GM21825 (cell line): ENCODE data around the gene SCRN2.

Experiments used
- ATAC-seq: cut with Tn5 transposase; IDR thresholded peaks from one replicate; pipeline ENCODE4 v1.9.1; 2021; ENCODE audit warnings: mild to moderate bottlenecking, moderate library complexity; ENCODE audit not compliant: unreplicated experiment

The SCRN2 gene

DNA sequence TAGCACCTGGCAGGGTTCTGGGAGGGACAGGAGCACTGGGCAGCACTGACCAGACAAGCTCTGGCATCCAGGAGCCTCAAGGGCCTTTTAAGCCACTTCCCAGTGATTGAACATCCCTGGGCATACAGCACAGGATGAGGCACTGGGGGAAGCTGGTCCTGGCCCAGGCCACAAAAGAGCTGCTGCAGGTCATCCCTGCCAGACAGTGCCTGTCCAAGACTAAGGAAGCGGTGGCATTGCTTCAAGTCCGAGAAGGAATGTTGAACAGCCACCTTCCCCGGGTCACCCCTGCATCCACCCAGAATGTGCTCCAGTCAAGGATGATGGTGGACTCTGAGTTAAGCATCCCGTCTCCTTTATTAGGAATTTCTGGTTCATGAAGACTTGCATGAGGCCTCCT lies 18.3 kb downstream of the SCRN2 start:
- ATAC-seq: no peak

DNA sequence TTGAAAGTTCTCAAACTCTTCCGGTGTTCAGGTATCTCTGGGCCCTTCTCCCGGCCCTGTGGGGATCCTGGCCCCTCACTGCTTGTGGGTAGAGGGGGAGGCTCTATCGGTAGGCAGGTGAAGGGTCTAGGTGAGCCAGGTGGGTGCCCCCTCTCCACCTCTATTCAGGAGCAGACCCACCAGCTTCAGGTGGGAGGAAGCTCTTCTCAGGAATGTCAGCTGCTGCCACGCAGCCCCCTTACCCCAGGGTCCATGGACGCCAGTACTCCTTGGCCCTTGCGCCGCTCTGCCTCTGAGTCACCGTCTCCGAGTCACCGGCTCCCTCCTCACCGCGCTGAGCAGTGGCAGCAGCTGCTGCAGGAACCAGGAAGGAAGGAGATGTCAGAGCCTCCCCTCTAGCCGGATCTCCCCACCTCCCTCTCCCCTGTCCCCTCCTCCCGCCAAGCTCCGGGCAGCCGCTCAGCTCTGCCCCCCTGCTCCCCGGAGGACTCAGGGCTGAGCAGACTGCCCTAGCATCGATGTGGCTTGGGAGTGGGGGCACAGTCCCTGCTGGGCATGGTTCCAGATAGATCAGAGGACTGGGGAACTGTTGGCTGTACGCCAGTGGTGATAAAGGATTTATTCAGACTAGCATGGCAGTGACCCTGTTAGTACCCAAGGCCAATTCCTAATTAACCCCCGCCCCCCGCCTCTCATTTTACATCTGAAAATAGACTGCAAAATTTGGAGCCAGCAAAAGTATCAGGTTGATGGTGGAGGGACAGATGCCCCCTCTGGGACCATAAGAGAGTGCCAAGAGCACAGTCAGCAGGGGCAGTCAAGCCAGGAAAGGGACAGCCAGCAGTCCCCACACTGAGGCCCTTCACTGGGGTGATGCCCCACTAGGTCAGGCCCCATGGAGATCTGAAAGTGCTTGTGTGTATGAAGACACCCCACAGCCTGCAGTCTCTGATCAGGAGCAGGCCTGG lies 19.4 kb downstream of the SCRN2 start, which contains the start of gene OSBPL7:
TSS of gene OSBPL7 (minus strand) at position 371 of the 968 bp plus-strand sequence. CDS start 1,516 bp downstream, outside the sequence.
- ATAC-seq: peak; percentile 75

DNA sequence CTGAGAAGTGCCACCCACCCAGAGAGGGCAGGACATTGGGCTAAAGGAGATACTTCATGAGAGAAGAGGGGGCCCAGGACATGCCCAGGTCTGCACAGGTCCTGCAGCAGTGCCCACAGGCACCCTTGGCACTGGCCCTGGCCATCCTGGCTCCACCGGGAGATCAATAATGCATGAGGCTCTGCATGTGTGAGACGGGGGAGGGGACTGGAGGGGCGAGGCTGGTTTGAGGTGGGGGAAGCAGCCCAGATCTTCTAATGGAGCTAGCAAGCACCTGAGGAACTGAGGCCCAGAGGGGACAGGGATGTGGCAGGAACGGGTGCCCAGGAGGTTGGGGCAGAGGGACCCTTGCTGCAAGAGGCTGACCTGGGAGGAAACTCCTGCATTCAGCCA lies 20.0 kb downstream of the SCRN2 start:
- no peak for ATAC-seq

DNA sequence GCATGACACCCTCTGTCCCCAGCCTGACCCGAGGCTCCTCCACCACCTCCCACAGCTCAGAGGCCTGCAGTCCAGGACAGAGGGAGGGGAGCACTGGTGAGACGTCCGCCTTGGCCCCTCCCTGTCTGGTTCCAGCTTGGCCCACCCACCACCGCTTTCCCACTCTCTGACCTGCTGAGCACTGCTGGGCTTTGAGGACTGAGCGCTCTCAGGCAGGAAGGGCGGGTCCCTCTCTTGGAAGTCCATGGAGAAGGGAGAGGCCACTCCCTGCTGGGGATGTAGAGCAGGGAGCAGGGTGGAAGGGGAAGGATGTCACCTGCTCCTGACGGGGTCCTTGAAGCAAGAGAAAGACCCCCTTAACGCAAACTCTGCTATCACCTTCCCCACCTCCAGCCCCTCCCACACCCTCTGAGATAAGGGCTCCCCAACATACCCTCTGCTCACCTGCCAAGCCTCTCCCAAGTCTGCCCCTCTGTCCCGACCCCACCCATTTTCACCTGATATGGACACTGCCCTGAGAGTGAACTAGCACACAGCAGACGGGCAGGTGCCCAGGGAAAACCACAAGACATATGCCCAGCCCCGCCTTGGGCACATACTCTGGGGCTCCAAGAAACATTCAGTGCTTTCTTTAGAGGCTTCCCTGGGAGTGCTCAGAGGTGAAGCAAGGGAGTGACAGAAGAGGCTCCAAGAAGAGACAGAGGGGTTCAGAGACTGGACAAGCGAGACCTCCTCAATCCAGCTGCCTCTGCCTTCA lies 20.9 kb downstream of the SCRN2 start:
- ATAC-seq: no peak

DNA sequence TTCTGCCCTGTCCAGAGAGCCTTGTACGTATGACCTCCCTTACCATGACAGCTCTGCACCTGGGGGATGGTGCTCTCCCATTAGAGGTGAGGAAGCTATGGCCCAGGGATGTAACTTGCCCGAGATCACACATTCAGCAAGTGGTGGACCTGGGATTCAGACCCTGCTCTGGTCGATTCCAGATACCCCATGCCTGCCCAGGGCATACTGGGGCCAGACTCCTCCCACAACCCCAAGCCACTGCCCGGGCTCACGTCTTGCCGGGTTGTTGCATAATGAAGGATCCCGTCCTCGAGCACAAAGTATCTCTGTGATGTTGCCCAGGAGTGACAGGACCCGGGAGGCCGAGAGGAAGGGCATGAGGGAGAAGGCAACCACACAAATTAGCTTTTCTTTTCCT lies 21.6 kb downstream of the SCRN2 start:
- ATAC-seq: no peak

DNA sequence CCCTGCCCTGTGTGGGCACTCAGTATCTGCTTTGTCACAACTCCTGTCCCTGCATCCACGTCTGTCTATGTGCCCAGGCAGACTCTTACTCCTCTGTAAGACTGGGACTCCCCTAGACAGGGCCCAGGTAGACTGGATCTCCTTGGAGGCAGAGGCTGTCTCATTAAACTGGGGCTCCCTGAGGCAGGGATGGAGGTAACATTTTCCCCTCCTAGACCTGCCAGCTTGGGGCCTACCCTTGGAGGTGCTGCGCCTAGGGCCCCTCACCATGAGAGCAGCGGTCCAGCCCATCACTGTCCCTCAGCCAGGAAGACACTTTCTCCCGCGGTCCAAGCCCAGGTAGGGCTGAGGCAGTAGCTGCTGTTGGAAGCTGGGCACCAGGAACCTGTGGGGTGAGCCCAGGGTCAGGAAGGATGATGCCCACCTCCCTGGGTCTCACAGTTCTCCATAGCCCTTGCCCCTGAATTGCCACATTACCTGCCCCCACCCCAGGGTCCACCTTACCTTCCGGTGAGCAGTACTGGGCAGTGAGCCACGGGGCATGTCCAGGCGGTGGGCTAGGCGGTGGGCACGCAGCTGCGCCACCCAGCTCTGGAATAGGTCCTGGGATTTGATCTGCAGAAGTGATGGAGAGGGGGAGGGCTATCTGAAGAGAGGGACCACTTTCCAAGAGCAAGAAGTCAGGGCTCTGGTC lies 22.9 kb downstream of the SCRN2 start:
- no peak for ATAC-seq

DNA sequence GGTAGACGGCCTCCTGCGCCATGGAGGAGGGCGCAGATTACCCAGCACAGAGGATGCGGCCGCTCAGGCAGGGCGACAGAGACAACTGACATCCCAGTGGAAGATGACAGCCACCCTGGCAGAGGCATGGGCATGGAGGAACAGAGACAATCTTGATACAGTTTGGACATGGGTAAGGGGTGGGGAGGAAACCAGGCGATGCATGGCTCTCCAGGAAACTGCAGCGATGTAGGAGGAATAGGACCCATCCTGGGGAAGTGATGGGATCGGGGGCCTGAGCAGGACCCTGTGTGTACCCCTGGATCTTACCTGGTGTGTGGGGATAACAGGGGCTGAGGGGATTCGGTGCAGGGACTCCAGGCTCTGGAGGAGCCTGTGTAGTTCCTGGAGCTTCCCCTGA lies 24.1 kb downstream of the SCRN2 start:
- no peak for ATAC-seq

DNA sequence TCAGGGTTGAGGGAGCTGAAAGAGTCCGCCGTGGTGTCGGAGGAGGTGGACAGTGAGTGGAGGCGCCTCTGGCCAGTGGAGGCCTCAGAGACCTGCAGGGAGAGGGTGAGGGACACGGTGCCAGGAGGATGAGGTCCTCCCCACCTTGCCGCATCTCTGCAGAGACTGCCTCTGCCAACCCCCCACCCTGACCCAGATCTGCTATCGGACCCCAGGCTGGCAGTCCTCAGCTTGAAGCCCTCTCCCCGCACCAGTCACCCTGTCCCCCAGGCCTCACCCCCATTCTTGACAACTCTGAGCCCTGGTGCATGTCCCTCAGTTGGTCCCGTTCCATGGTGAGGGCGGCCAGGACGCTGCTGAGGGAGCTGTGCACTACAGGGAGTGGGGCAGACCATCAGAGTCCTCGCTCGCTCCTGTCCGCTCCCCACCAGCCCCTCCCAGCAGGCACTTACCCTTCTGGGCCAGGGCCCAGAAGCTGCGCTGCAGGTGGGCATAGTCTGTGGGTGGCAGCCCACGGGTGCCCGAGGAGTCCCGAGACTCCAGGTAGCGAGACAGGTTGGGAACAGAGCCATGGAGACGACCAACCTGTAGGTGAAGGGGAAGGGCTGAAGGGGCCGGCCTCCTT lies 24.9 kb downstream of the SCRN2 start:
- no peak for ATAC-seq

DNA sequence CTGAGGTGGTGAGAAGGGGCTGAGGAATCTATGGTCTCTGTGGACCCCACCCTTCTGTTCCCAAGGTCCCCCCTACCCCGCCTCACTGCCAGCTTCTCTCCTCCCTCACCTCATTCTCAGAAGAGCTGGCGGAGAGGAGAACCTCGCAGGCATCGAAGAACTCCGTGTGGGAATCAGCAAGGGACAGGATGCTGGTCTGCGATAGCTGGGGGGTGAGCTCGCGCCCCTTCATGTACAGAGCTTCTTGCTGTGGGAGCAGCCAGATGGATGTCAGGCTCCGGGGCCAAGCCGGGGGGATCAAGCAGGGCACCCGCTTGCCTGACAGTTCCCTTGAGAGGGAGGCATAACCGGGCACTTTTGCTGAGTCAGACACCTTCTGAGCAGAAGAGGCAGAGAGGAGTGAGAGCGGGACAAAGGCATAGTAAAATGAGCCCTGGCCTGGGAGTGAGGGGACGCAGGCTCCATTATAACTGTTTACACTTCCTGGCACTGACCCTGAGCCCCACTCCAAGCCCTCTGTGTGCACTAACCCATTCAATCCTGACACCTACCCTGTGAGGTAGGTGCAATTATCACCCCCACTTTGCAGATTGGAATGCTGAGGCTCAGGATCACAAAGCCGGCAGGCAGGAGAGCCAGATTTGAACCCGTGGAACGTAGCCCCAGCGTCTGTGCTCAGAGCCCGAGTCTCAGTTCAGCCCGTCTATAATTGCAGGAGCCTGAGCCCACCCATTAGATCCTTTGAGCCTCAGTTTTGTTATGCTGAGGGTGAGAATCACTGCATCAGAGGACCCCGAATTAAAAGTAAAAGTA lies 25.8 kb downstream of the SCRN2 start:
- ATAC-seq: no peak

DNA sequence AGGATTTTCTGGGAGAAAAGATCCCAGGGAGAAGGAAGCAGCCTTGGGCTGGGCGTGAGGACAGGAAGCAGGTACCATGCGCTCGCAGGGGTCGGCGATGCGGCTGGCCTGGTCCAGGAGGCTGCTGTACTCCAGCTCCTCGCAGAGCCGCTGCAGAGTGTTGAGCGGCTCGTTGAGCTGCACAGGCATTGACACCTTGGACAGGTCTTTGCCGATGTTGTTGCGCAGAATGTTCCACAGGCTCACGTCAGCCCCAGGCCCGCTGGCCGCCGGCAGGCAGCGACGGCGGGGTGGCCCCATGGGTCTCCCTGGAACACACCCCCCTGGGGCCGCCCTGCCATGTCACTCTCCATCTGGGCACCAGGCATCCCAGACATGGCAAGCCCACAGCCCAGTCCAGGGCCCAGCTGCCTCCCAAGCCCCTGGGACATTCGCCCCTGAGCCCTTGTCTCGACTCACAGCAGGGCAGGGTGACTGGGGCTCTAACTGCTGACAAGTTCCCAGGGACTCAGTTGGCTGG lies 27.5 kb downstream of the SCRN2 start:
- ATAC-seq: no peak

DNA sequence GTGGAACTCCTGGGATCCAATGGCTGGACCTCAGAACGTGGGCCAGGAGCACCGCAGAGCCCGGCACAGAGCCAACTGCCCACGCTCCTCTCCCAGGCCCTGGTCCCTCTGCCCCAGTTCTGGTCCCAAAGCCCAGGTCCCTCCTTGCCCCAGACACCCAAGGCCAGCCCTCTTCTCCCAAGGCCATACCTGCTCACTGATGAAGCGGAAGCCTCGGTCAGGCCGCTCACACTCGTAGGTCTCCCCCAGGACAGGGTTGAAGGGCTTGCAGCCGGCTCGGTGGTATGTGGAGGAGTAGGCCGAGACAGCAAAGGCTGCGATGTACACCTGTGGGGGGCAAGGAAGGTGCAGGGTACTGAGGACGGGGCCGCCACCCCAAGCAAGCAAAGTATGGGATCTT lies 28.0 kb downstream of the SCRN2 start:
- ATAC-seq: no peak

DNA sequence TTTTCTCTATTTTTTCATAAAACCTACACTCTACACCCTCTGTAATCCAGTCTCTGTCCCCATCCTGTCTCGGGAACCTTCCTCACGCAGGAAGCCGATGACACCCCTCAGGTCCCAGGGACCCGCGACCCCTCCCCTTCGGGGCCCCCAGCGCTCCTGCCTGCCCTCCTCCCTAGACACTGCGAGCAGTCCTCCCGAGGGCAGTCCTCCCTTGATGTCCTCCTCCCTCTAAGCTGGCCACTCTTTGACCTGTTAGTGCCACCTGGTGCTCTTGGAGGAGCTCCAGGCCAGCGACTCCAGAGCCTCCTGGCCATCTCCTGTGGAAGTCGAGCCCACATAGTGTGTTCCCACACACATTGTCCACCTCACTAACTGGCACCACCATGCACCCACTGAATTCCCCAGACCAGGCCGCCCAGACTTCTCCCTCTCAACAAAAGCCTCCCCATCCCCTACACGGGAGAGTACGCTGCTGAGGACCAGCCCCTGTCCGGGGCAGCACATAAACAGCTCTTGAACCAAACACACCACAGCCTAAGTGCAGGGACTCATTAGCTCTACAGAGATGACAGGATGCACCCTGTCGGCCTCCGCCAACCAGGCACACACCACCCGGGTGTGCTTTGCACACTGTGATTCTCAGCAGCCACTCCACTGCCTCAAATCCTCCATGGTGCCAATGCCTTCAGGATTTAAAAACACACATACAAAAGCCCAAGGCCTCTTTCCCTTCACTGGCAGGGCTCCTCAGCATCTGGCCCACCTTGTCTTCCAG lies 28.7 kb downstream of the SCRN2 start:
- ATAC-seq: no peak

DNA sequence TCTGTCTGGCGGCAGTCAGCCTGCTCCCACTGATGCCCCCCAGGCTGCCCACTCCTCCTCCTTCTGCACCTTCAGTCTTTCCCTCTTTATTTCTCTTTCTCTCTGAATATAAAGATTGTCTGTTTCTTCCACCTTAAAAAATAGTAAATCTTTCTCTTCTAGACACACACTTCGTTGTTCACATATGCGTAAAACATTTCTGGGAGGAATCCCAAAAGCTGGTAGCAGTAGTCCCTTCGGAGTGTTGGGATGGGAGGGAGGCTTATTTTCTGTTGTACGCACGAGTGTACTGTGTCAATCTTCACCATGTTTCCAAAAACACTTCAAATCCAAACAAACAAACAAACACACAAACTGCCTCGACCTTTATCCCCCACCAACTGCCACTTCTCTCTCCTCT lies 29.4 kb downstream of the SCRN2 start:
- no peak for ATAC-seq

DNA sequence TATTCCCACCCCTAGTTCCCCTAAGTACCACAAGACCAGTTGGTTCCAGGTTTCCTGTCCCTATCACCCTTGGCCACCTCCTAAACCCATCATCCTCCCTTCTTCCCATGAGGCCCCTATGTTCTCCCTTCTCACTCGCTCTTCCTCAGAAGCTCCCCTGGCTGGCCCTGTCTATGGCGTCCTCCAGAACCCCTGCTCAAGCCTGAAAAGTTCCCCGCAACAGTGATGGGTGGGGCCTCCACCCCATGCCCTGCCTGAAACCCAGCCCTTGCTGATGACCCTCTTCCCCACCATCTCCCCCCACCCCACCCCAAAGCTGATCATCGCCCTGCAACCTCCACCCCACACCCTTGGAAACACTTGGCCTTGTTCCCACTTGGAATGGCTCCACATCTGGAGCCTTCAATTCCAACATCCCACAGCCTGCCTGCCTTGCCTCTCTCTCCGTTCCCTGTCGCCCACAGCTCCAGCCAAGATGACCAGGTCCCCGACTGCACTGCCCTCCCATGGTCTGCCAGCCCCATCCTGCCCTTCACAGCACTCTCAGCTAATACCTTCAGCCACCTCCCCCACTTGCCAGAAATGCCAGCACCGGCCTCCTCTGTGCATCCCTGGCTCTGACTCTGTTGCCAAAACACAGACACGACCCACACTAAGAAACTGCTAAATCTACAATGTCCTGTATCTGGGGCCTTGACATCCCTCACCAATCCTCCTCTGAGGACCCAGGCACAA lies 30.0 kb downstream of the SCRN2 start:
- ATAC-seq: no peak

DNA sequence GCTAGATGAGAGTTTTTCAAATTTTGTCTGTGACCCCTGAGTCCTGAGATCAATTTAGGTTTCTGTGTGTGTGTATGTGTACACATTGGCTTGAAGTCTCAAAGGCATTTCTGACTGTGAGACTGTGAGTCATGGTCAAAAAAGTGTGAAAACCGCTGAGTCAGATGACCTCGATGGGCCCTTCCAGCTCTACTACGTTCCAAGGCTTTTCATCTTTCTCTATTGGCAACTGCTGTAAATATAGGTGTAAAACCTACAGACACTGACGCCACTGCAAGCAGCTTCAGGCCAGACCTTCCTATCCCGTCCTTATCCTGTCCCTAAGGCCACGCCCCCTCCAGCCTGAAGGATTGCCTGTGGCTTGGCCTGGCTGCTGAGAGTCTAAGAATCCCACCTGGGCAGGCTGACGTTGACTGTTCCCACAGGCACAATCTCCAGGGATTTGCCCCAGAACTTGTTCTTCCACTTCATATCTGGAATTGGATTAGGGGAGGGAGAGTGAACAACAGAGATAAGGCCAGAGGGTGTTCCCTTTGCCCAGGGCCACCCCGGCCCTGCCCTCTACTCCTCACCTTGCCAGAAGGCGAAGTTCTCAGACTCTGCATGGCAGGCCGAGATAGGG lies 30.8 kb downstream of the SCRN2 start:
- ATAC-seq: no peak

DNA sequence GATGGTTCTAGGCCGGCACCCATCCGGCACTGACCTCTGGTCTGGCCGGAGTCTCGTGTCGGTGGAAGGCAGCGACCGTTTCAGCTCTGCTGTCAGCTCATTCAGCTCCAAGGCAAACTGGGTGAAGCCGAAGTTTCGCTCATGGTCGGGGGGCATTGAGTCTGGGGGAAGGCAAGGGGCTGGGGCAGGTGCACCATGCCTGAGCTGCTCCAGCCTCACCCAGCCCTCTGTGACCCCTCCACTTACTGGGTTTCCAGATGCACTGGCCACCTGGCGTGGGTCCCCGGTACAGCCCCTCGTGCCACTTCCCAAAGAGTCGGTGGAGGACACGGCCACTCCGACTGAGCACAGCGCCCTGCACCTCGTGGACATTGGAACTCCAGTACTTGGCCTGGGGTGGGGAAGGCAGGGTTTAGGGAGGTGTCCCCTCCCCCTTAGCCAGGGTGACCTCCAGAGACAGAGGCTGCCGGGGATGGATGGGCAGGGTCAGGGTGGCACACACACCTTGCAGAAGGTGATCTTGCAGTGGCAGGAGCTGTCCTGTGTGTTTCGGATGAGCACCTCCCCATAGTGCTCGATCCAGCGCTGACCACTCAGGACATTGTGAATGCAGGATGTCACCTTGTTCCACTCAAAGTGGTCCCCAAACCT lies 32.1 kb downstream of the SCRN2 start:
- ATAC-seq: no peak

DNA sequence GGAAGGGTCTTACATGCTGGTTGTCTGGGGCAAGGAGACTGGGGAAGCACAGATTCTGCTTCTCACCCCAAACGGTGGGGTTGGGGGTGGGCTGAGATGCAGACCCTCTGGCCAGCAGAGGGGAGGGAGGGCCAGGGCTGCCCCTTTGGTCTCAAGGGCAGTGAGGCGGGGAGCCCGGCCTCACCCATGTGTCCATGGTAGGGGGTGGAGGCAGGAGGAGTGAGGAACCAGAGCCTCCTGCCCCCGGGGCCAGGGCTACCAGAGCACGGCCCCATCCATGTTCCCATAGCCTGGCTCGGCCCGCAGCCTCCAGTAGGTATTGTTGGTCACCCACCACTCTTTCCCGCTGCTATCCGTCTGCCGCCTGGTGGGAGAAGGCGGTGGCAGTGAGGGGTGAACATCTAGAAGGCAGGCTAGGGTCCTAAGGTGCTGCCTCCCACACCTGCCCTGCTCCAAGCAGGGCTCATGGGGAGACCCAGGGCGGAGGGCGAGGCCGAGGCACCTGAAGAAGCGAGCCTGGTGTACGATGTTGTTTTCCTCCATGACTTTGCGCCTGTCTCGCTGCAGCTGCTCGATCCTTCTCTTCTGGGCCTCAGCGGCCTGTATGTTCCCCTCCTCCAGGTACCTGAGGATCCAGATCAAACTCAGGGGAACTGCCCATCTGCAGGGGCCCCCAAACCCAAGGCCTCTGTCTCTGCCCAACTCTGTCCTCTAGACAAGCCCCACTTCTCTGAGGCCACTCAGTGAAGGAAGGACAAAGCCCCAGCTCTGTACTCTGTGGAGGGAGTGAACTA lies 32.8 kb downstream of the SCRN2 start:
- no peak for ATAC-seq
